AG09319 (cell line): ENCODE results near the gene SZT2.

Experiments used
- DNase-seq: peaks from one replicate; pipeline ENCODE4 v3.0.0-alpha.2; 2010; ENCODE audit warnings: low read depth; ENCODE audit errors: extremely low read depth
- TF ChIP-seq, protein P1 (sequence below): IDR thresholded peaks from 2 replicates; pipeline ENCODE4 v1.5.1; 2011; ENCODE audit warnings: low read depth, mild to moderate bottlenecking, inconsistent platforms, low read length, moderate library complexity

Gene SZT2

DNA sequence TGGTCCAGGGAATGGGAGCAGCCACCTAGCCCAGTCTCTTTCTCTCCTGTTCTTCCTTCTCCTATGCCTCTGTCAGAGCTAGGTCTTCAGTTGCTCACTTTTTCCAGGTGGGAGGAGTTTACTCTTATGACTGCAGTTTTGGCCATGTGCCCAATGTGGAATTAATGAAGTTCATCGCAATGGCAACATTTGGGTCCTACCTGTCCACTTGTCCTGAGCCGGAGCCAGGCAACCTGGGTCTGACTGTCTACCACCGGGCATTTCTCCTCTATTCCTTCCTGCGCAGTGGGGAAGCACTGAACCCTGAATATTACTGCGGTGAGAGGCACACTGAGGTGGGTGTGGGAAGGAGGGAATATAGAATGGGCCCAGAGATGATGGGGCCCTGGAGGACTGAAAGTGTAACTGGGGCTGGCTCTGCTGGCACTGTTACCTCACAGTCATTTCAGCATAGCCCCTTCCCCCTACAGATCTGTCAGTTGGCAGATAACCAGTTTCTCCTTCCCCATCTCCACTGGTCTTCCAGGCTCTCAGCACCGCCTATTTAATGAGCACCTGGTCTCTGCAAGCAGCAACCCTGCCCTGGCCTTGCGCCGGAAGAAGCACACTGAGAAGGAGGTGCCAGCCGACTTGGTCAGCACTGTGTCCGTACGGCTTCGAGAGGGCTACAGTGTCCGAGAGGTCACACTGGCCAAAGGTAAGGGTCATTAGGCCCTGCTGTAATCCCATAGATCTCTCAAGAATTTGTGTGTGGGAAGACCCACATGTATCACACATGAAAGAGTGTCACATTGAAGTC is 30.1 kb downstream of the SZT2 start:
- TF ChIP-seq, protein P1, sequence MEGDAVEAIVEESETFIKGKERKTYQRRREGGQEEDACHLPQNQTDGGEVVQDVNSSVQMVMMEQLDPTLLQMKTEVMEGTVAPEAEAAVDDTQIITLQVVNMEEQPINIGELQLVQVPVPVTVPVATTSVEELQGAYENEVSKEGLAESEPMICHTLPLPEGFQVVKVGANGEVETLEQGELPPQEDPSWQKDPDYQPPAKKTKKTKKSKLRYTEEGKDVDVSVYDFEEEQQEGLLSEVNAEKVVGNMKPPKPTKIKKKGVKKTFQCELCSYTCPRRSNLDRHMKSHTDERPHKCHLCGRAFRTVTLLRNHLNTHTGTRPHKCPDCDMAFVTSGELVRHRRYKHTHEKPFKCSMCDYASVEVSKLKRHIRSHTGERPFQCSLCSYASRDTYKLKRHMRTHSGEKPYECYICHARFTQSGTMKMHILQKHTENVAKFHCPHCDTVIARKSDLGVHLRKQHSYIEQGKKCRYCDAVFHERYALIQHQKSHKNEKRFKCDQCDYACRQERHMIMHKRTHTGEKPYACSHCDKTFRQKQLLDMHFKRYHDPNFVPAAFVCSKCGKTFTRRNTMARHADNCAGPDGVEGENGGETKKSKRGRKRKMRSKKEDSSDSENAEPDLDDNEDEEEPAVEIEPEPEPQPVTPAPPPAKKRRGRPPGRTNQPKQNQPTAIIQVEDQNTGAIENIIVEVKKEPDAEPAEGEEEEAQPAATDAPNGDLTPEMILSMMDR = no peak
- DNase-seq = no peak

DNA sequence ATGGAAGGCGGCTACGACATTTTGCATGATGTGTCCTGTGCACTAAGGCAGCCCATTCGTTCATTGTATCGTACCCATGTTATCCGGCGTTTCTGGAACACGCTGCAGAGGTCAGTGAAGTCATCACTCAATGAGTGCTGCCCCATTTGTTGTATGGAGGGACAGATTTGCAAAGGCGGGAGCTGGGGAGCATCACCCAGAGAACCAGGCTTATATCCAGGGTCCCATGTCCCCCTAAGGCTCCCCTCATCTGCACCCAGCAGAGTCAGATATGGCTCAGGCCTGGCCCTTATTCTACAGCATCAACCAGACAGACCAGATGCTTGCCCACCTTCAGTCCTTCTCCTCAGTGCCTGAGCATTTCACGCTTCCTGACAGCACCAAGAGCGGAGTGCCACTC is 31.2 kb downstream of the SZT2 start:
- DNase-seq = no peak
- TF ChIP-seq, protein P1 = no peak

DNA sequence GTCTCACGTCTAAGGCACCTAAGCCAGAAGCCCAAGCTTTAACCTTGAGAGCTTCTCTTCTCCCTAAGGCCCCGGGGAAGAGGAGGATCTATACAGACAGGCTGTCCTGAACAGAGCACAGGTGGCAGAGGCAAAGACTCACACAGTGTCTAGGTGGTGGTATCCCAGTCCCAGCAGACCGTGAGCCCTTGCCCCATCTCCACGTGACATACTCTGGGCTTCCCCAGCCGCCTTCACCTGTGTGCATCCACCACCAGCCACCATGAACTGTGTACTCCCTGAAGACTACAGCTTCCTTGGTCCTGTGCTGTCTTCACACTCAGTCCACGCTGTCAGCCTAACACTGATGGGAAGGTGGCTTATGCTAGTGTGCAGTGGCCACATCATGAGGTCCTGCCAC is 31.7 kb downstream of the SZT2 start:
- TF ChIP-seq, protein P1 = no peak
- no peak for DNase-seq

DNA sequence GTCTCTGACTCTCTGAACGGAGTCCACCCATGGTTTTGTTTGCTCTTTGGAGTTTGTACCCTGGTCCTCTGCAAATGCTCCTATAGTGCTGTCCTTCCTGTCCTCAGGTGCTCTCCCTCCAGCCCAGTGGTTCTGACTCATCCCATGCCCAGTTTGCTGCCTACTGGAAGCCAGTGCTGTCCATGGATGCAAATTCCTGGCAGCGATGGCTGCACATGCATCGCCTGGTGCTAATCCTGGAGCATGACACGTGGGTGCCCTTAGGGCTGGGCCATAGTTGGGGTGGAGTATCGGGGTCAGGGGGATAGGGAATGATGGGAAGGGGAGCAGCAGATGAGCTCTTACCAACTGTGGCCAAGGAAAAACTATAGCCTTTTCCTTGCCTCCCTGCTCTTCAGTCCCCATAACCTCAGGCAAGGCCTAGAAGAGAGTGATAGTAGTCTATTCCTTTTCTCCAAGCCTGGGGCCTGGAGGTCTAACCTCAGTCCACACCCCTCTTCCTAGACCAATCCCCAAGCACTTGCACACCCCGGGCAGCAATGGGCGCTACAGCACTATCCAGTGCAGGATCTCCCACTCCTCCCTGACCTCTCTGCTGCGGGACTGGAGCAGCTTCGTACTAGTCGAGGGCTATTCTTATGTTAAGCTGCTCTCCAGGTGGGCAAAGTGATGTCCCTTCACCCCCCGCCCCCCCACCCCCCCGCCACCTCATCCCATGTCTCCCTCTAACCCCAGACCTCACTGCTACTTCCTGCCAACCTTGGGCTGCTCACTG is 32.5 kb downstream of the SZT2 start:
- TF ChIP-seq, protein P1 = no peak
- no peak for DNase-seq

DNA sequence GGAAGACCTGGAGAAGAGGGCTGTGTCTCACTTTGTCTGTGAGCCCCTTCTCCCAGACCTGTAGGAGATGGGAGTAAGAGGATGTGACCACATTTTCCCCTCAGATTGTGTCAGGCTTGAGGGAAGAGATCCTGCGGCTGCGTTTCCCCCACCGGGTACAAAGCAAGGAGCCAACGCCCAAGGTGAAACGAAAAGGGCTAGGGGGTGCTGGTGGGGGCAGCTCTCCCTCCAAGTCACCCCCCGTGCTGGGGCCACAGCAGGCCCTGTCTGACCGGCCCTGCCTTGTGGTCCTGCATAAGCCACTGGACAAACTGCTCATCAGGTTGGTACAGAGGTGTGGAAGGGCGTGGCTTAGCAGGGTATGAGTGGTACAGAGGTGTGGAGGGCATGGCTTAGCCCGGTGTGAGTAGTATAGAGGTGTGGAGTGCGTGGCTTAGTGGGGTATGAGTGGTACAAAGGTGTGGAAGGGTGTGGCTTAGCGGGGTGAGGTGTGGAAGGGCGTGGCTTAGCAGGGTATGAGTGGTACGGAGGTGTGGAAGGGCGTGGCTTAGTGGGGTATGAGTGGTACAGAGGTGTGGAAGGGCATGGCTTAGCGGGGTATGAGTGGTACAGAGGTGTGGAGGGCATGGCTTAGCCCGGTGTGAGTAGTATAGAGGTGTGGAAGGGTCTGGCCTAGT is 33.4 kb downstream of the SZT2 start:
- TF ChIP-seq, protein P1 = no peak
- DNase-seq = no peak

DNA sequence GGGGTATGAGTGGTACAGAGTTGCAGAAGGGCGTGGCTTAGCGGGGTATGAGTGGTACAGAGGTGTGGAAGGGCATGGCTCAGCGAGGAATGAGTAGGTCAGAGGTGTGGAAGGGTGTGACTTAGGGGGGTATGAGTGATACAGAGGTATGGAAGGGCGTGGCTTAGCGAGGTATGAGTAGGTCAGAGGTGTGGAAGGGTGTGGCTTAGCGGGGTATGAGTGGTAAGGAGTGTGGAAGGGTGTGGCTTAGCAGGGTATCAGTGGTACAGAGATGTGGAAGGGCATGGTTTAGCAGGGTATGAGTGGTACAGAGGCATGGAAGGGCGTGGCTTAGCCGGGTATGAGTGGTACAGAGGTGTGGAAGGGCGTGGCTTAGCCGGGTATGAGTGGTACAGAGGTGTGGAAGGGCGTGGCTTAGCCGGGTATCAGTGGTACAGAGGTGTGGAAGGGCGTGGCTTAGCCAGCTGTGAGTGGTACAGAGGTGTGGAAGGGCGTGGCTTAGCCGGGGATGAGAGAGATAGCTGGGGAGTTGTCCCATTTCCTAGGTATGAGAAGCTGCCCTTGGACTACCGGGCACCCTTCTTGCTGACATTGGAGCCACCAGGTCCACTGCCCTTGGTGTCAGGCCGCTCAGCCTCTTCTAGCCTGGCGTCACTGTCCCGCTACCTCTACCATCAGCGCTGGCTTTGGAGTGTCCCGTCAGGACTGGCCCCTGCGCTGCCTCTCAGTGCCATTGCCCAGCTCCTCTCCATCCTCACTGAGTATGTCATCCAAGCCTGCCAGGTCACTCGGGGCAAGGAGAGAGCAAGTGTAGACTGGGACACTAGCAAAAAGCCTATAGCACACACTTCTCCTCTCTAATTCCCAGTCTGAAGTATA is 34.2 kb downstream of the SZT2 start:
- TF ChIP-seq, protein P1 = no peak
- DNase-seq = no peak
